SK-N-SH treated with all-trans-retinoic acid at 6 μM for 48 hours (cell line): ENCODE data around the gene PLCB2.

Experiments used
- ARNTL ChIP-seq: fragments of 450-650 bp; formaldehyde crosslinking; IDR thresholded peaks from 2 replicates; pipeline ENCODE4 v1.5.0; 2020; ENCODE audit warnings: low read depth, mild to moderate bottlenecking, moderate library complexity, borderline replicate concordance
- CSDC2 ChIP-seq: fragments of 250-450 bp; sonication (Bioruptor Pico); IDR thresholded peaks from 2 replicates; pipeline ENCODE4 v1.5.0; 2020; ENCODE audit warnings: mild to moderate bottlenecking, moderate library complexity
- GLIS3 ChIP-seq: fragments of 250-450 bp; sonication (Bioruptor Pico); IDR thresholded peaks from 2 replicates; pipeline ENCODE4 v1.5.0; 2020; ENCODE audit warnings: mild to moderate bottlenecking, moderate library complexity
- OSR1 ChIP-seq: fragments of 250-450 bp; sonication (Bioruptor Pico); IDR thresholded peaks from 2 replicates; pipeline ENCODE4 v1.8.0; 2022; ENCODE audit warnings: moderate library complexity, mild to moderate bottlenecking, inconsistent platforms
- PATZ1 ChIP-seq: fragments of 250-450 bp; sonication (Bioruptor Pico); IDR thresholded peaks from 2 replicates; pipeline ENCODE4 v1.8.0; 2020; ENCODE audit warnings: mild to moderate bottlenecking, moderate library complexity, borderline replicate concordance
- RARB ChIP-seq: fragments of 250-450 bp; sonication (Bioruptor Pico); IDR thresholded peaks from 2 replicates; pipeline ENCODE4 v1.8.0; 2021; ENCODE audit warnings: mild to moderate bottlenecking, moderate library complexity
- TSHZ2 ChIP-seq: fragments of 250-450 bp; sonication (Bioruptor Pico); IDR thresholded peaks from 2 replicates; pipeline ENCODE4 v1.5.0; 2020; ENCODE audit warnings: mild to moderate bottlenecking, moderate library complexity
- ZC3H10 ChIP-seq: fragments of 250-450 bp; sonication (Bioruptor Pico); IDR thresholded peaks from 2 replicates; pipeline ENCODE4 v1.5.1; 2021; ENCODE audit warnings: mild to moderate bottlenecking, moderate library complexity
- ZFP30 ChIP-seq: fragments of 450-650 bp; formaldehyde crosslinking; IDR thresholded peaks from 2 replicates; pipeline ENCODE4 v1.5.0; 2022; ENCODE audit warnings: mild to moderate bottlenecking, moderate library complexity
- ZNF565 ChIP-seq: fragments of 450-650 bp; formaldehyde crosslinking; conservative IDR thresholded peaks from 2 replicates; pipeline ENCODE4 v1.5.0; 2020; ENCODE audit warnings: low read depth, mild to moderate bottlenecking, moderate library complexity
- ZNF8 ChIP-seq: fragments of 450-650 bp; formaldehyde crosslinking; IDR thresholded peaks from 2 replicates; pipeline ENCODE4 v1.5.0; 2020; ENCODE audit warnings: mild to moderate bottlenecking, moderate library complexity
- TF ChIP-seq, protein P1 (sequence below): fragments of 250-450 bp; sonication (Bioruptor Pico); IDR thresholded peaks from 2 replicates; pipeline ENCODE4 v1.5.1; 2021; ENCODE audit warnings: mild to moderate bottlenecking, moderate library complexity

GRCh38 chr15:40280260-40281056, 27.3 kb downstream of the PLCB2 start:
- TF ChIP-seq OSR1 (CRISPR knock-in tag) (no peak), GLIS3 (CRISPR knock-in tag) (no peak), ZC3H10 (CRISPR knock-in tag) (no peak), CSDC2 (CRISPR knock-in tag) (no peak), PATZ1 (CRISPR knock-in tag) (no peak), ZFP30 (CRISPR knock-in tag) (no peak), TSHZ2 (CRISPR knock-in tag) (no peak), ARNTL (no peak), RARB (no peak), ZNF8 (CRISPR knock-in tag) (no peak), ZNF565 (no peak)
- TF ChIP-seq, protein P1, sequence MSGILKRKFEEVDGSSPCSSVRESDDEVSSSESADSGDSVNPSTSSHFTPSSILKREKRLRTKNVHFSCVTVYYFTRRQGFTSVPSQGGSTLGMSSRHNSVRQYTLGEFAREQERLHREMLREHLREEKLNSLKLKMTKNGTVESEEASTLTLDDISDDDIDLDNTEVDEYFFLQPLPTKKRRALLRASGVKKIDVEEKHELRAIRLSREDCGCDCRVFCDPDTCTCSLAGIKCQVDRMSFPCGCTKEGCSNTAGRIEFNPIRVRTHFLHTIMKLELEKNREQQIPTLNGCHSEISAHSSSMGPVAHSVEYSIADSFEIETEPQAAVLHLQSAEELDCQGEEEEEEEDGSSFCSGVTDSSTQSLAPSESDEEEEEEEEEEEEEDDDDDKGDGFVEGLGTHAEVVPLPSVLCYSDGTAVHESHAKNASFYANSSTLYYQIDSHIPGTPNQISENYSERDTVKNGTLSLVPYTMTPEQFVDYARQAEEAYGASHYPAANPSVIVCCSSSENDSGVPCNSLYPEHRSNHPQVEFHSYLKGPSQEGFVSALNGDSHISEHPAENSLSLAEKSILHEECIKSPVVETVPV (CRISPR knock-in tag) = no peak
